ENCODE results near the gene NOXA1.
A peak's percentile ranks its signal among the peaks of the same experiment; 100 is the strongest.
"Not testable (repeated sequence)": the region's sequence is repeated elsewhere in the genome, so short reads cannot be mapped to it uniquely, and the experiment has no call there.

NOXA1 gene

GRCh38 chr9:137466389-137467085, 43.3 kb downstream of the NOXA1 start:
- not testable (repeated sequence) for DNase-seq

GRCh38 chr9:137467161-137467581, 44.0 kb downstream of the NOXA1 start:
- no peak for DNase-seq

GRCh38 chr9:137467896-137468295, 44.7 kb downstream of the NOXA1 start:
- no peak for DNase-seq

GRCh38 chr9:137470785-137471184, 47.6 kb downstream of the NOXA1 start:
- DNase-seq = peak; percentile 67

GRCh38 chr9:137474271-137474670, 51.1 kb downstream of the NOXA1 start:
- no peak for DNase-seq

GRCh38 chr9:137475666-137476065, 52.5 kb downstream of the NOXA1 start:
- no peak for DNase-seq

GRCh38 chr9:137476856-137477255, 53.7 kb downstream of the NOXA1 start:
- no peak for DNase-seq

- DNase-seq = no peak
Observed at GRCh38 chr9:137477778-137478612, 54.8 kb downstream of the NOXA1 start.

GRCh38 chr9:137478613-137478961, 55.4 kb downstream of the NOXA1 start:
- DNase-seq = no peak

- no peak for DNase-seq
Observed at GRCh38 chr9:137478962-137479861, 56.0 kb downstream of the NOXA1 start.

GRCh38 chr9:137479892-137480685, 56.9 kb downstream of the NOXA1 start:
- no peak for DNase-seq

GRCh38 chr9:137480686-137481683, 57.8 kb downstream of the NOXA1 start:
- no peak for DNase-seq

- DNase-seq = peak; percentile 74
Observed at GRCh38 chr9:137482094-137482781, 59.0 kb downstream of the NOXA1 start.
